H9 (cell line): Measurements from ENCODE around the gene URAD. TPM values are rescaled to one million over a fixed set of nuclear protein-coding genes. Genes with fewer than 3 reads are reported as not detected.

Experiments
- DNase-seq: peaks from one replicate; pipeline ENCODE4 v3.0.0-alpha.2; 2017
- H2AFZ ChIP-seq: one replicate; pipeline ENCODE4 v1.6.1; 2013; ENCODE audit warnings: mild to moderate bottlenecking, low read length, control low read depth, moderate library complexity
- H2AK5ac ChIP-seq: 2 replicates; pipeline ENCODE4 v1.6.1; 2013; ENCODE audit warnings: low read length, control low read depth, mixed read lengths; ENCODE audit not compliant: insufficient read length
- H2BK120ac ChIP-seq: one replicate; pipeline ENCODE4 v1.6.1; 2013; ENCODE audit warnings: low read depth, mild to moderate bottlenecking, low read length, control low read depth, inconsistent platforms; ENCODE audit not compliant: poor library complexity, severe bottlenecking
- H2BK12ac ChIP-seq: 2 replicates; pipeline ENCODE4 v1.6.1; 2013; ENCODE audit warnings: low read length, control low read depth, mixed read lengths, low read depth; ENCODE audit not compliant: insufficient read length
- H2BK15ac ChIP-seq: 2 replicates; pipeline ENCODE4 v1.6.1; 2013; ENCODE audit warnings: low read depth, low read length, control low read depth
- H2BK20ac ChIP-seq: one replicate; pipeline ENCODE4 v1.6.1; 2013; ENCODE audit warnings: low read depth, mild to moderate bottlenecking, low read length, control low read depth, inconsistent platforms; ENCODE audit not compliant: poor library complexity, severe bottlenecking
- H2BK5ac ChIP-seq: 2 replicates; pipeline ENCODE4 v1.6.1; 2013; ENCODE audit warnings: low read length, control low read depth, mixed read lengths; ENCODE audit not compliant: insufficient read length
- H3K14ac ChIP-seq: 2 replicates; pipeline ENCODE4 v1.6.1; 2013; ENCODE audit warnings: low read length, control low read depth; ENCODE audit not compliant: insufficient read depth
- H3K18ac ChIP-seq: 2 replicates; pipeline ENCODE4 v1.6.1; 2013; ENCODE audit warnings: low read depth, mild to moderate bottlenecking, mixed read lengths, low read length, control low read depth; ENCODE audit not compliant: insufficient read length
- H3K23ac ChIP-seq: 2 replicates; pipeline ENCODE4 v1.6.1; 2013; ENCODE audit warnings: low read length, control low read depth, mixed read lengths, low read depth; ENCODE audit not compliant: insufficient read length
- H3K23me2 ChIP-seq: 2 replicates; pipeline ENCODE4 v1.6.1; 2013; ENCODE audit warnings: low read depth, mild to moderate bottlenecking, mixed read lengths, low read length, control low read depth; ENCODE audit not compliant: insufficient read length, poor library complexity, severe bottlenecking
- H3K27ac ChIP-seq: 2 replicates; pipeline ENCODE4 v1.5.1; 2013; ENCODE audit warnings: low read length, control low read depth, mixed read lengths, low read depth; ENCODE audit not compliant: insufficient read length
- H3K27me3 ChIP-seq: 2 replicates; pipeline ENCODE4 v1.6.1; 2013; ENCODE audit warnings: low read length, control low read depth, inconsistent platforms; ENCODE audit not compliant: insufficient read depth
- H3K4ac ChIP-seq: 2 replicates; pipeline ENCODE4 v1.6.1; 2013; ENCODE audit warnings: low read depth, mild to moderate bottlenecking, control low read depth, inconsistent platforms, low read length, moderate library complexity
- H3K4me1 ChIP-seq: 2 replicates; pipeline ENCODE4 v1.6.1; 2013; ENCODE audit warnings: low read length, control low read depth, inconsistent platforms; ENCODE audit not compliant: insufficient read depth
- H3K4me2 ChIP-seq: 2 replicates; pipeline ENCODE4 v1.6.1; 2013; ENCODE audit warnings: low read length, control low read depth, mixed read lengths; ENCODE audit not compliant: insufficient read length, insufficient read depth
- H3K56ac ChIP-seq: 2 replicates; pipeline ENCODE4 v1.6.1; 2013; ENCODE audit warnings: low read depth, mild to moderate bottlenecking, mixed read lengths, low read length, control low read depth; ENCODE audit not compliant: insufficient read length
- H3K79me1 ChIP-seq: 2 replicates; pipeline ENCODE4 v1.6.1; 2013; ENCODE audit warnings: low read depth, mild to moderate bottlenecking, moderate library complexity, low read length, control low read depth, inconsistent platforms; ENCODE audit not compliant: insufficient read depth, poor library complexity, severe bottlenecking
- H3K79me2 ChIP-seq: 2 replicates; pipeline ENCODE4 v1.6.1; 2013; ENCODE audit warnings: low read length, control low read depth, inconsistent platforms; ENCODE audit not compliant: insufficient read depth
- H3K9ac ChIP-seq: 2 replicates; pipeline ENCODE4 v1.6.1; 2013; ENCODE audit warnings: low read length, control low read depth, mixed read lengths; ENCODE audit not compliant: insufficient read length; ENCODE audit errors: extremely low read depth
- H3K9me3 ChIP-seq: one replicate; pipeline ENCODE4 v1.6.1; 2013; ENCODE audit warnings: low read depth, low read length, inconsistent platforms; ENCODE audit not compliant: control insufficient read depth
- H3T11ph ChIP-seq: one replicate; pipeline ENCODE4 v1.6.1; 2013; ENCODE audit warnings: mild to moderate bottlenecking, low read length, control low read depth, inconsistent platforms
- H4K20me1 ChIP-seq: one replicate; pipeline ENCODE4 v1.6.1; 2013; ENCODE audit not compliant: control insufficient read depth, insufficient read length, insufficient read depth
- H4K5ac ChIP-seq: 2 replicates; pipeline ENCODE4 v1.6.1; 2013; ENCODE audit warnings: low read depth, mild to moderate bottlenecking, mixed read lengths, low read length, control low read depth; ENCODE audit not compliant: insufficient read length
- H4K8ac ChIP-seq: replicated peaks from 2 replicates; pipeline ENCODE4 v1.6.1; 2013; ENCODE audit warnings: low read length, control low read depth, mixed read lengths, low read depth; ENCODE audit not compliant: insufficient read length
- H4K91ac ChIP-seq: 2 replicates; pipeline ENCODE4 v1.6.1; 2013; ENCODE audit warnings: low read depth, mild to moderate bottlenecking, moderate library complexity, mixed read lengths, low read length, control low read depth; ENCODE audit not compliant: insufficient read length
- H3K27ac Mint-ChIP-seq, 3 experiments: 2 replicates in 2 of 3; 3 replicates in 1 of 3; pipeline ENCODE4 v1.8.0; 2020 to 2021; ENCODE audit warnings: mixed read lengths in 3 of 3, mild to moderate bottlenecking in 1 of 3, moderate library complexity in 1 of 3
- H3K27me3 Mint-ChIP-seq: 2 replicates; pipeline ENCODE4 v1.8.0; 2021; ENCODE audit warnings: low read depth, mild to moderate bottlenecking, moderate library complexity, mixed read lengths
- H3K36me3 Mint-ChIP-seq, 3 experiments: 2 replicates in 2 of 3; 3 replicates in 1 of 3; pipeline ENCODE4 v1.8.0; 2020 to 2021; ENCODE audit warnings: low read depth in 3 of 3, mixed read lengths in 3 of 3; ENCODE audit not compliant: insufficient read depth in 1 of 3
- H3K4me1 Mint-ChIP-seq, 2 experiments: 2 replicates each; pipeline ENCODE4 v1.8.0; 2020; ENCODE audit warnings: mixed read lengths in 2 of 2
- H3K4me3 Mint-ChIP-seq, 2 experiments: 2 replicates in 1 of 2; 3 replicates in 1 of 2; pipeline ENCODE4 v1.8.0; 2020 to 2021; ENCODE audit warnings: mild to moderate bottlenecking in 2 of 2, mixed read lengths in 2 of 2, moderate library complexity in 1 of 2
- H3K9me3 Mint-ChIP-seq, 2 experiments: 2 replicates in 1 of 2; 3 replicates in 1 of 2; pipeline ENCODE4 v1.8.0; 2020; ENCODE audit warnings: mild to moderate bottlenecking in 2 of 2, mixed read lengths in 2 of 2, moderate library complexity in 1 of 2
- WGBS: extraction: QIAGEN DNeasy Blood & Tissue Kit; methylation state at CpG from one replicate; pipeline ENCODE4 v1.1.7; 2013; ENCODE audit warnings: missing lambda C conversion rate, low lambda C conversion rate, mixed read lengths; ENCODE audit not compliant: insufficient read length; ENCODE audit errors: extremely low coverage; 5-methylcytosine and 5-hydroxymethylcytosine counted together
- total RNA-seq: library from RNA; stranded (reverse); gene quantifications from 2 replicates; pipeline ENCODE4 v1.2.1, GENCODE V29; 2021
- TF ChIP-seq, protein P1 (sequence below): fragments of 200-600 bp; sonication (generic); conservative IDR thresholded peaks from 3 replicates; pipeline ENCODE4 v1.8.0; 2021; ENCODE audit warnings: antibody characterized with exemption, mild to moderate bottlenecking

URAD gene
- total RNA-seq, 1 experiment from 2014 or later: not detected

DNA sequence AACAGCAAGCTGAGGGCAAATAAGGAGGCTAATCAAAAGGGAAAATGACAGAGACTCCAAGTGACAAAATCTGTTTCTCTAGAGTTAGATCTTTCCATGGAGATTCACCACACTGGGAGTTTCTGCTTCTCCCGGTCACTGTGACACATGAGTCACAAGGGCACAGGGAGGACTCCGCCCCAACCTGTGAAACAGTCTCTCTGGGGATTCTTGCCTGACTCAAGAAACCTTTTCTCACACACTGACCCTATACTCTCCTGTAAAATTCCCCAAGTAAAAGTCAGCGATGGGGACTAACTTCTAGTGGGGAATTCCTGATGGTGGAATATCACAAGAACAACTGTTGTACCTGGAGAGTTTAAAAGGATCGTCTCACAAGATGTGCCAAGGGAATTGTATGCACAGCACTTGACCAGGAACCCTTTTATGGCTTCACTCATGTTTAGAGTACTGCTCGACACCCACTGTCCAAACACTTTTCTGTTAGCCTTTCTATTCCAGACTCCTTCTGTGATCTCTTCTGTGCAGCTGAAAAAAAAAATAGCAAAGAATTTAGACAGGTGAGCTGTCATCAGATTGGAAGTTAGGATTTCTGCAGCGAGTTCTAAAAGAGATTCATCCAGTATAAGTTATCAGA is 46.8 kb upstream of the URAD start:
- H3K23ac ChIP-seq: no peak overlapping the region
- H3K18ac ChIP-seq: no peak overlapping the region
- no peak overlapping the region for H2BK15ac ChIP-seq
- no peak overlapping the region for H2BK12ac ChIP-seq
- H3K14ac ChIP-seq: no peak overlapping the region
- no peaks in the 10 kb centered on the region for H3K4me1 ChIP-seq
- H3K27me3 ChIP-seq: no peaks in the 10 kb centered on the region
- no peak overlapping the region for H4K91ac ChIP-seq
- no peak overlapping the region for H3T11ph ChIP-seq
- H3K9me3 ChIP-seq: no peaks in the 10 kb centered on the region
- H3K56ac ChIP-seq: no peak overlapping the region
- no peaks in the 10 kb centered on the region for H3K23me2 ChIP-seq
- H3K4me2 ChIP-seq: no peak overlapping the region
- H3K4ac ChIP-seq: no peak overlapping the region
- H2BK120ac ChIP-seq: no peak overlapping the region
- no peak overlapping the region for H2BK5ac ChIP-seq
- no peaks in the 10 kb centered on the region for H3K79me2 ChIP-seq
- no peaks in the 10 kb centered on the region for H3K79me1 ChIP-seq
- Mint-ChIP-seq H3K27ac (no peak overlapping the region), H3K4me1 (no peaks in the 10 kb centered on the region), H3K4me3 (no peak overlapping the region), H3K9me3 (peaks cover 4 to 6% of the 10 kb centered on the region in 2 experiments), H3K27me3 (peaks cover 7% of the 10 kb centered on the region), H3K36me3 (peaks cover 0 to 5% (median 4%) of the 10 kb centered on the region in 3 experiments; a peak in 4 of 7 replicates)
- H2BK20ac ChIP-seq: no peak overlapping the region
- H3K27ac ChIP-seq: no peak overlapping the region
- H4K8ac ChIP-seq: no peak overlapping the region
- H3K9ac ChIP-seq: no peak overlapping the region
- WGBS: no CpG with 5 or more reads among the region's 6 CpGs
- H2AK5ac ChIP-seq: no peak overlapping the region
- no peak overlapping the region for H4K5ac ChIP-seq
- no peak overlapping the region for H2AFZ ChIP-seq
- TF ChIP-seq, protein P1, sequence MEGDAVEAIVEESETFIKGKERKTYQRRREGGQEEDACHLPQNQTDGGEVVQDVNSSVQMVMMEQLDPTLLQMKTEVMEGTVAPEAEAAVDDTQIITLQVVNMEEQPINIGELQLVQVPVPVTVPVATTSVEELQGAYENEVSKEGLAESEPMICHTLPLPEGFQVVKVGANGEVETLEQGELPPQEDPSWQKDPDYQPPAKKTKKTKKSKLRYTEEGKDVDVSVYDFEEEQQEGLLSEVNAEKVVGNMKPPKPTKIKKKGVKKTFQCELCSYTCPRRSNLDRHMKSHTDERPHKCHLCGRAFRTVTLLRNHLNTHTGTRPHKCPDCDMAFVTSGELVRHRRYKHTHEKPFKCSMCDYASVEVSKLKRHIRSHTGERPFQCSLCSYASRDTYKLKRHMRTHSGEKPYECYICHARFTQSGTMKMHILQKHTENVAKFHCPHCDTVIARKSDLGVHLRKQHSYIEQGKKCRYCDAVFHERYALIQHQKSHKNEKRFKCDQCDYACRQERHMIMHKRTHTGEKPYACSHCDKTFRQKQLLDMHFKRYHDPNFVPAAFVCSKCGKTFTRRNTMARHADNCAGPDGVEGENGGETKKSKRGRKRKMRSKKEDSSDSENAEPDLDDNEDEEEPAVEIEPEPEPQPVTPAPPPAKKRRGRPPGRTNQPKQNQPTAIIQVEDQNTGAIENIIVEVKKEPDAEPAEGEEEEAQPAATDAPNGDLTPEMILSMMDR: no peak
- DNase-seq: no peak
- H4K20me1 ChIP-seq: no peaks in the 10 kb centered on the region
